Hepatocyte (in vitro differentiated cells): Measurements from ENCODE around the gene MIOX.

Experiments used
- EZH2phosphoT487 ChIP-seq: fragments of 200-600 bp; sonication (generic); IDR thresholded peaks from one replicate; pipeline ENCODE4 v1.6.1; 2018; ENCODE audit warnings: antibody characterized with exemption, mild to moderate bottlenecking, low read depth, moderate library complexity; ENCODE audit not compliant: unreplicated experiment, severe bottlenecking
- TF ChIP-seq, protein P1 (sequence below): fragments of 200-600 bp; sonication (generic); IDR thresholded peaks from 2 replicates; pipeline ENCODE4 v1.5.1; 2016; ENCODE audit warnings: antibody characterized with exemption, mild to moderate bottlenecking; ENCODE audit not compliant: poor library complexity

DNA sequence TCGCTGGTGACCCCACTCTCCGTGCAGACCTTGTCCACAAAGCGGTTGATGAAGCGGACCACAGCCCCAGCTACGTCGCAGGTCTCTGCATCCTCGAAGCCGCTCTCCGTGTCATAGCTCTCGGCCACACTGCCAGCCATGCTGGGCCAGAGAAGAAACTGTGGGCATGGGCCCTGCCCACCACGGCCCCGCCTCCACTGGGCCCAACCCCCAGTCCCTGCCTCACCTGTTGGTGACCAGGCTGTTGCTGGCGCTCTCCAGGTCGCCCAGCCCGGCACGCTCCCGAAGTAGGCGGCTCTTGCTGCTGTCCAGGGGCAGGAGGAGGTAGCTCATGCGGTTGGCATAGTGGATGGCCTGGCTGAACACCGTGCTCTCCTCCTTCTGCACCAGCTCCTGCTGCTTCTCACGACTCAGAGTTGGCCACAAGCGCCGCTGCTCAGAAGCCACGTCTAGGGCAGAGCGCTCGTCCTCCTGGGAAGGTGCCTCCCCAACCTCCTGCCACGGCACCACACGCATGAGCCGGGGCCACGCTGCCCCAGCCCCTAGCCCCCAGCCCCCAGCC lies 24.6 kb upstream of the MIOX start:
- TF ChIP-seq, protein P1, sequence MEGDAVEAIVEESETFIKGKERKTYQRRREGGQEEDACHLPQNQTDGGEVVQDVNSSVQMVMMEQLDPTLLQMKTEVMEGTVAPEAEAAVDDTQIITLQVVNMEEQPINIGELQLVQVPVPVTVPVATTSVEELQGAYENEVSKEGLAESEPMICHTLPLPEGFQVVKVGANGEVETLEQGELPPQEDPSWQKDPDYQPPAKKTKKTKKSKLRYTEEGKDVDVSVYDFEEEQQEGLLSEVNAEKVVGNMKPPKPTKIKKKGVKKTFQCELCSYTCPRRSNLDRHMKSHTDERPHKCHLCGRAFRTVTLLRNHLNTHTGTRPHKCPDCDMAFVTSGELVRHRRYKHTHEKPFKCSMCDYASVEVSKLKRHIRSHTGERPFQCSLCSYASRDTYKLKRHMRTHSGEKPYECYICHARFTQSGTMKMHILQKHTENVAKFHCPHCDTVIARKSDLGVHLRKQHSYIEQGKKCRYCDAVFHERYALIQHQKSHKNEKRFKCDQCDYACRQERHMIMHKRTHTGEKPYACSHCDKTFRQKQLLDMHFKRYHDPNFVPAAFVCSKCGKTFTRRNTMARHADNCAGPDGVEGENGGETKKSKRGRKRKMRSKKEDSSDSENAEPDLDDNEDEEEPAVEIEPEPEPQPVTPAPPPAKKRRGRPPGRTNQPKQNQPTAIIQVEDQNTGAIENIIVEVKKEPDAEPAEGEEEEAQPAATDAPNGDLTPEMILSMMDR, result no peak
- no peak for TF ChIP-seq EZH2phosphoT487
